Endodermal cell (in vitro differentiated cells): Measurements from ENCODE around the gene CDH23. TPM values are rescaled to one million over a fixed set of nuclear protein-coding genes. Genes with fewer than 3 reads are reported as not detected.

Source experiments
- DNase-seq: peaks from one replicate; pipeline ENCODE4 v3.0.0-alpha.2; 2017
- H3K27ac ChIP-seq: 2 replicates; pipeline ENCODE4 v1.5.1; 2013; ENCODE audit warnings: mild to moderate bottlenecking, low read depth, low read length, moderate library complexity
- H3K27me3 ChIP-seq: 2 replicates; pipeline ENCODE4 v1.6.1; 2013; ENCODE audit warnings: mild to moderate bottlenecking, low read length, moderate library complexity; ENCODE audit not compliant: insufficient read depth, control insufficient read depth, poor library complexity, severe bottlenecking
- H3K36me3 ChIP-seq: 2 replicates; pipeline ENCODE4 v1.7.0; 2013; ENCODE audit warnings: mild to moderate bottlenecking, low read length, moderate library complexity; ENCODE audit not compliant: control insufficient read depth, insufficient read depth
- H3K4me1 ChIP-seq: one replicate; pipeline ENCODE4 v1.7.0; 2013; ENCODE audit warnings: low read length; ENCODE audit not compliant: control insufficient read depth, insufficient read depth
- H3K4me3 ChIP-seq: 2 replicates; pipeline ENCODE4 v1.5.1; 2013; ENCODE audit warnings: mild to moderate bottlenecking, low read length, moderate library complexity
- H3K9ac ChIP-seq: 2 replicates; pipeline ENCODE4 v1.6.1; 2013; ENCODE audit warnings: mild to moderate bottlenecking, low read length, moderate library complexity; ENCODE audit not compliant: poor library complexity, severe bottlenecking; ENCODE audit errors: extremely low read depth
- H3K9me3 ChIP-seq: 2 replicates; pipeline ENCODE4 v1.6.1; 2013; ENCODE audit warnings: mild to moderate bottlenecking, low read length, moderate library complexity; ENCODE audit not compliant: control insufficient read depth
- H3K27ac Mint-ChIP-seq: 2 replicates; pipeline ENCODE4 v1.8.0; 2020; ENCODE audit warnings: mixed read lengths
- H3K27me3 Mint-ChIP-seq: 2 replicates; pipeline ENCODE4 v1.8.0; 2021; ENCODE audit warnings: mild to moderate bottlenecking, mixed read lengths; ENCODE audit not compliant: insufficient read depth
- H3K36me3 Mint-ChIP-seq: 2 replicates; pipeline ENCODE4 v1.8.0; 2020; ENCODE audit warnings: low read depth, mixed read lengths
- H3K4me1 Mint-ChIP-seq: 2 replicates; pipeline ENCODE4 v1.8.0; 2020; ENCODE audit warnings: mixed read lengths
- H3K4me3 Mint-ChIP-seq: 2 replicates; pipeline ENCODE4 v1.8.0; 2020; ENCODE audit warnings: mild to moderate bottlenecking, moderate library complexity, mixed read lengths
- H3K9me3 Mint-ChIP-seq: 2 replicates; pipeline ENCODE4 v1.8.0; 2020; ENCODE audit warnings: mild to moderate bottlenecking, mixed read lengths
- WGBS, 2 experiments: methylation state at CpG; one replicate each; pipeline versions ENCODE4 v1.1.5 to v1.1.7; 2013; ENCODE audit warnings: missing lambda C conversion rate in 2 of 2, mixed read lengths in 1 of 2; ENCODE audit not compliant: insufficient coverage in 1 of 2, insufficient read length in 1 of 2; 5-methylcytosine and 5-hydroxymethylcytosine counted together
- total RNA-seq, 2 donors: library from RNA; stranded (reverse); fragmentation: NEBNext Ultra II Directional in 1 of 2; extraction: Animal tissue kit (Norgen Biotek cat#: 25700) in 1 of 2; gene quantifications; 2 replicates in 1 of 2; 3 replicates in 1 of 2; pipeline ENCODE4 v1.2.1, GENCODE V29; 2021
- TF ChIP-seq, protein P1 (sequence below): fragments of 200-600 bp; sonication (generic); conservative IDR thresholded peaks from 2 replicates; pipeline ENCODE4 v1.5.0; 2021; ENCODE audit warnings: antibody characterized with exemption, mild to moderate bottlenecking

CDH23 gene
- total RNA-seq, 2 donors from 2014 or later, result 2.1 to 4.2 TPM

DNA sequence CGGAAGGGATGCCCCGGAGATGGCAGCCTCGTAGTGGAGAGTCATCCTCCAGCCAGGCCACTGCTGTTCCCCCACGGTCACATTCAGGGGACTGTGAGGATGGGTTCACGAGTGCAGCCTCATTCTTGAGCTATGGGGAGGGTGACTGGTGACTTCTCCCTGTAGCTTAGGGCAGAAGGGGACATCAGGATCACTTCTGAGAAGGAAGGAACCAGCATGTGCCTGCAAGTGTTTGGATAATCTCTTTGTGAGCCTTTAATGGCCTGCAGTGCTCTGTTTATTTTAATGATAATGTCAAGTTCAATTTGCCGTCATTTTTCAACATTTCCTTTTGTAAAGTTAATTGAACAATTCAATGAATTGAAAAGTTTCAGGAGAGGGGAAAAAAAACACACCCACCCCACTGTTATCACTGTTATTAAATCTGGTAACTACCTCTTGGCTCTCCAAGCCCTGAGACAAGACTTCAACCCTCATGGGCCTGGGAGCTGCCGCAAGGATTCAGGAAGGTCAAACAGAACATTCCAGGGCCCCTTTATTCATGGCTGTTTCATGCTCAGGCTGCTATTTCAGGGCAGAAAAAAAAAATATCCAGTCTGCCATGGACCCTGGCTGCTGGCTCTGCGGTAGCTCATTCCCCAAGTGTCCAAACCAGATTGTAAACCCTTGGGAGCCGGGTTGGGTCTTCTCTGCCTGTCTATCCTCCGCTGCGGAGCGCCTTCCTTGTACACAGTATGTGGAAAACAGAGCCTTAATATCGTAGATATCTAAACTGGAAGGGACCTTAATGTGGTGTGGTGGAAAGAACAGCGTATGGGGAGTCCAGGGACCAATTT is 100.4 kb downstream of the CDH23 start:
- Mint-ChIP-seq H3K27ac (no peak overlapping the region), H3K9me3 (no peaks in the 10 kb centered on the region), H3K4me3 (no peak overlapping the region), H3K4me1 (peaks cover 20% of the 10 kb centered on the region), H3K36me3 (no peaks in the 10 kb centered on the region), H3K27me3 (peaks cover 51% of the 10 kb centered on the region)
- TF ChIP-seq, protein P1, sequence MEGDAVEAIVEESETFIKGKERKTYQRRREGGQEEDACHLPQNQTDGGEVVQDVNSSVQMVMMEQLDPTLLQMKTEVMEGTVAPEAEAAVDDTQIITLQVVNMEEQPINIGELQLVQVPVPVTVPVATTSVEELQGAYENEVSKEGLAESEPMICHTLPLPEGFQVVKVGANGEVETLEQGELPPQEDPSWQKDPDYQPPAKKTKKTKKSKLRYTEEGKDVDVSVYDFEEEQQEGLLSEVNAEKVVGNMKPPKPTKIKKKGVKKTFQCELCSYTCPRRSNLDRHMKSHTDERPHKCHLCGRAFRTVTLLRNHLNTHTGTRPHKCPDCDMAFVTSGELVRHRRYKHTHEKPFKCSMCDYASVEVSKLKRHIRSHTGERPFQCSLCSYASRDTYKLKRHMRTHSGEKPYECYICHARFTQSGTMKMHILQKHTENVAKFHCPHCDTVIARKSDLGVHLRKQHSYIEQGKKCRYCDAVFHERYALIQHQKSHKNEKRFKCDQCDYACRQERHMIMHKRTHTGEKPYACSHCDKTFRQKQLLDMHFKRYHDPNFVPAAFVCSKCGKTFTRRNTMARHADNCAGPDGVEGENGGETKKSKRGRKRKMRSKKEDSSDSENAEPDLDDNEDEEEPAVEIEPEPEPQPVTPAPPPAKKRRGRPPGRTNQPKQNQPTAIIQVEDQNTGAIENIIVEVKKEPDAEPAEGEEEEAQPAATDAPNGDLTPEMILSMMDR, result no peak
- Histone ChIP-seq H3K9me3 (no peaks in the 10 kb centered on the region), H3K4me3 (no peak overlapping the region), H3K36me3 (no peaks in the 10 kb centered on the region), H3K27ac (no peak overlapping the region), H3K9ac (no peak overlapping the region), H3K27me3 (peaks cover 9% of the 10 kb centered on the region), H3K4me1 (peaks cover 4% of the 10 kb centered on the region)
- 76 to 82% methylated on average over 5 to 12 of the region's 14 CpGs for WGBS, 2 experiments
- DNase-seq, result no peak

DNA sequence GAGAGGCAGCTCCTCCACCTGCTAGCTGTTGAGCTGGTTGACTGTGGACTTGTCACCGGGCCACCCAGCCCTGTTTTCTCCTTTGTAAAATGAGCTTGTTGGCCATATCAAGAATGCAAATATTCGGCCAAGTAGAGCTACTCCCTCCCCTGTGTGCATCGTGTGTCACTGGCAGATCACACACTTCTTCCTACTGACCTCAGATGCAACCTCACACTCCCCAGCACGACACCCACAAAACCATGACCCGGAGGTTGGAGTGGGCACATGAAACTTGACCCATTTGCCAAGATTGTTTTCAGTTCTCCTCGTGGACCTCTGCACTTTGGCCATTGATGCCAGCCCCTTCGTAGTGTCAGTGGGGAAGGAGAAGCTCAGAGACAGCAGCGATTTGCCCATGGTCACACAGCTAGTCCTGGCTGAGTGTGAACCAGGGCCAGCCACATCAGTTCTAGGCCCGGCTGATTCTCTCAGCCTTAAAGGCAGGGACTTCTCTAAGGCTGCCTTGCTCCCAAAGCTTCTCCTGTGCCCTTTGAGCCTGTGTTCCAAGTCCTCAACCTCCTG is 101.1 kb downstream of the CDH23 start:
- H3K9ac ChIP-seq, result no peak overlapping the region
- H3K36me3 ChIP-seq, result no peaks in the 10 kb centered on the region
- peaks cover 7% of the 10 kb centered on the region for H3K4me1 ChIP-seq
- no peak for DNase-seq
- WGBS, 2 experiments, result 86 to 91% methylated on average over 5 to 9 of the region's 9 CpGs
- TF ChIP-seq, protein P1, result no peak
- H3K9me3 ChIP-seq, result no peaks in the 10 kb centered on the region
- Mint-ChIP-seq H3K27ac (no peak overlapping the region), H3K4me1 (peaks cover 27% of the 10 kb centered on the region), H3K27me3 (peaks cover 47% of the 10 kb centered on the region), H3K9me3 (no peaks in the 10 kb centered on the region), H3K36me3 (no peaks in the 10 kb centered on the region), H3K4me3 (no peak overlapping the region)
- H3K27me3 ChIP-seq, result peaks cover 9% of the 10 kb centered on the region
- no peak overlapping the region for H3K27ac ChIP-seq
- H3K4me3 ChIP-seq, result no peak overlapping the region

DNA sequence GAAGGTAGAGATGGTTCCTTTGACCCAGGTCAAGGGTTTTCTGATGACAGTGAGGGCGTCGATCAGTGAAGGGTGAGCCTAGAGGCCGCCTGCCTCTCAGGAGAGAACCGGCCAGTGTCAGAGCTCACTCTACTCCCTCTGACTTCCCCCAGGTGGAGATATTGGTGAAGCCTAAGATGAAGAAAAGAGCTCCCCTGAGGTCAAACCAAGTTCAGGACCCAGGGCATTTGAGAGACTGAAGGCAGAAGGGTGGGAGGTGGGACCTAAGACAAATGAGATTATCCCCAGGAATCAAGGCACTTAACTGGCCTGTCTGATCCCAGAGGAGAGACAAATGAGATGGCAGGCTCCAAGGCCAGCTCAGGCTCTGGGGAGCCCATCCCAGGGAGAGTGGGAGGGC is 104.7 kb downstream of the CDH23 start:
- Mint-ChIP-seq H3K4me1 (peaks cover 28% of the 10 kb centered on the region), H3K4me3 (no peak overlapping the region), H3K36me3 (no peaks in the 10 kb centered on the region), H3K9me3 (no peaks in the 10 kb centered on the region), H3K27ac (no peak overlapping the region), H3K27me3 (peaks cover 30% of the 10 kb centered on the region)
- H3K4me3 ChIP-seq, result no peak overlapping the region
- peaks cover 5% of the 10 kb centered on the region for H3K27me3 ChIP-seq
- H3K9me3 ChIP-seq, result no peaks in the 10 kb centered on the region
- H3K36me3 ChIP-seq, result no peaks in the 10 kb centered on the region
- H3K9ac ChIP-seq, result no peak overlapping the region
- H3K27ac ChIP-seq, result no peak overlapping the region
- peak; percentile 70 for DNase-seq
- peaks cover 7% of the 10 kb centered on the region for H3K4me1 ChIP-seq
- 82 to 84% methylated on average over 2 to 4 of the region's 4 CpGs for WGBS, 2 experiments
- TF ChIP-seq, protein P1, result peak; percentile 58
